ENCODE results near the gene MYO1H. TPM values are rescaled to one million over a fixed set of nuclear protein-coding genes. Genes with fewer than 3 reads are reported as not detected.
A peak's percentile ranks its signal among the peaks of the same experiment; 100 is the strongest.

Gene MYO1H
- total and polyA plus RNA-seq, 4 donors = 0.06 to 0.15 (median 0.09) TPM; not detected in 1

- Histone ChIP-seq H3K4me1 (ENCODE audit: control insufficient read depth in 5 of 5, insufficient read depth in 5 of 5, low read length in 5 of 5) (peaks cover 0 to 7% (median 3%) of the 10 kb centered on the region in 5 donors), H3K4me3 (no peak overlapping the region), H3K36me3 (ENCODE audit: control insufficient read depth in 4 of 4, insufficient read depth in 4 of 4, low read length in 4 of 4) (no peaks in the 10 kb centered on the region), H3K27ac (ENCODE audit: low read depth in 1 of 2, low read length in 1 of 2) (no peak overlapping the region), H3K27me3 (ENCODE audit: control insufficient read depth in 3 of 3, insufficient read depth in 3 of 3, low read length in 2 of 3) (no peaks in the 10 kb centered on the region), H3K9me3 (ENCODE audit: control insufficient read depth in 4 of 4, insufficient read depth in 3 of 4, low read length in 3 of 4) (no peaks in the 10 kb centered on the region), H3K9ac (ENCODE audit: insufficient read depth in 1 of 2, low read length in 2 of 2) (no peak overlapping the region)
- ATAC-seq (ENCODE audit: insufficient read depth, low FRiP score) (peak; percentile 59), DNase-seq (peak; percentile 56 to 71 (median 71))
- TF ChIP-seq CTCF (IDR thresholded peaks at IDR 0.05; ENCODE audit: control extremely low read depth, extremely low read depth) = peak; percentile 55
- WGBS, 2 donors = 17 to 24% methylated on average over 14 of the region's 14 CpGs
These were observed 85.2 kb downstream of the MYO1H start for GRCh38 chr12:109432842-109433304.

- DNase-seq (peak in 1 of 3 donors; percentile 42), ATAC-seq (ENCODE audit: insufficient read depth, low FRiP score) (no peak)
- Histone ChIP-seq H3K9me3 (ENCODE audit: control insufficient read depth in 4 of 4, insufficient read depth in 3 of 4, low read length in 3 of 4) (no peaks in the 10 kb centered on the region), H3K9ac (ENCODE audit: insufficient read depth in 1 of 2, low read length in 2 of 2) (no peak overlapping the region), H3K36me3 (ENCODE audit: control insufficient read depth in 4 of 4, insufficient read depth in 4 of 4, low read length in 4 of 4) (no peaks in the 10 kb centered on the region), H3K27me3 (ENCODE audit: control insufficient read depth in 3 of 3, insufficient read depth in 3 of 3, low read length in 2 of 3) (no peaks in the 10 kb centered on the region), H3K27ac (ENCODE audit: low read depth in 1 of 2, low read length in 1 of 2) (no peak overlapping the region), H3K4me3 (no peak overlapping the region), H3K4me1 (ENCODE audit: control insufficient read depth in 5 of 5, insufficient read depth in 5 of 5, low read length in 5 of 5) (peaks cover 0 to 7% (median 3%) of the 10 kb centered on the region in 5 donors)
- WGBS, 2 donors = 74 to 85% methylated on average over 4 of the region's 4 CpGs
- no peak for TF ChIP-seq CTCF (IDR thresholded peaks at IDR 0.05; ENCODE audit: control extremely low read depth, extremely low read depth)
These were observed 85.9 kb downstream of the MYO1H start for GRCh38 chr12:109433618-109434017.

GRCh38 chr12:109434582-109434981 is 86.9 kb downstream of the MYO1H start:
- Histone ChIP-seq H3K9ac (ENCODE audit: insufficient read depth in 1 of 2, low read length in 2 of 2) (no peak overlapping the region), H3K4me3 (no peak overlapping the region), H3K27me3 (ENCODE audit: control insufficient read depth in 3 of 3, insufficient read depth in 3 of 3, low read length in 2 of 3) (no peaks in the 10 kb centered on the region), H3K27ac (ENCODE audit: low read depth in 1 of 2, low read length in 1 of 2) (no peak overlapping the region), H3K4me1 (ENCODE audit: control insufficient read depth in 5 of 5, insufficient read depth in 5 of 5, low read length in 5 of 5) (peaks cover 0 to 7% (median 3%) of the 10 kb centered on the region in 5 donors), H3K36me3 (ENCODE audit: control insufficient read depth in 4 of 4, insufficient read depth in 4 of 4, low read length in 4 of 4) (no peaks in the 10 kb centered on the region), H3K9me3 (ENCODE audit: control insufficient read depth in 4 of 4, insufficient read depth in 3 of 4, low read length in 3 of 4) (no peaks in the 10 kb centered on the region)
- no peak for TF ChIP-seq CTCF (IDR thresholded peaks at IDR 0.05; ENCODE audit: control extremely low read depth, extremely low read depth)
- 84 to 92% methylated on average over 7 of the region's 7 CpGs for WGBS, 2 donors
- ATAC-seq (ENCODE audit: insufficient read depth, low FRiP score) = no peak
- DNase-seq = no peak
